HEK293T (cell line): Measurements from ENCODE around the gene FCRLA.

Experiments used
- CTCF ChIA-PET: fragments of 350-600 bp; formaldehyde crosslinking; extraction: SDS; loops from one replicate; lab custom pipeline; 2021; ENCODE audit warnings: antibody characterized with exemption, inconsistent platforms; lab: Yijun Ruan, JAX
- POLR2A ChIA-PET: fragments of 350-600 bp; formaldehyde crosslinking; extraction: SDS; loops from one replicate; lab custom pipeline; 2020; ENCODE audit warnings: antibody characterized with exemption, inconsistent platforms; lab: Yijun Ruan, JAX
- DNase-seq: peaks from one replicate; pipeline ENCODE4 v3.0.0; 2012; ENCODE audit warnings: mixed read lengths; ENCODE audit errors: extremely low spot score
- BHLHE40 ChIP-seq: fragments of 450-650 bp; IDR thresholded peaks from 2 replicates; pipeline ENCODE4 v1.6.1; 2016; ENCODE audit warnings: mild to moderate bottlenecking, moderate library complexity, borderline replicate concordance
- CTBP1 ChIP-seq: fragments of 450-650 bp; IDR thresholded peaks from 2 replicates; pipeline ENCODE4 v1.6.1; 2016; ENCODE audit warnings: borderline replicate concordance
- ELF4 ChIP-seq: fragments of 450-650 bp; IDR thresholded peaks from 2 replicates; pipeline ENCODE4 v1.6.1; 2017; ENCODE audit warnings: antibody characterized with exemption
- FOXA1 ChIP-seq: fragments of 450-650 bp; IDR thresholded peaks from 2 replicates; pipeline ENCODE4 v1.6.1; 2016; ENCODE audit warnings: mild to moderate bottlenecking
- FOXK2 ChIP-seq: fragments of 450-650 bp; IDR thresholded peaks from 2 replicates; pipeline ENCODE4 v1.6.1; 2016; ENCODE audit warnings: mild to moderate bottlenecking
- FOXM1 ChIP-seq: fragments of 450-650 bp; IDR thresholded peaks from 2 replicates; pipeline ENCODE4 v1.6.1; 2017; ENCODE audit warnings: mild to moderate bottlenecking, borderline replicate concordance
- HDGF ChIP-seq: fragments of 450-650 bp; IDR thresholded peaks from 2 replicates; pipeline ENCODE4 v1.6.1; 2017; ENCODE audit warnings: antibody characterized with exemption, borderline replicate concordance
- L3MBTL2 ChIP-seq: fragments of 450-650 bp; conservative IDR thresholded peaks from 2 replicates; pipeline ENCODE4 v1.6.1; 2016; ENCODE audit warnings: mild to moderate bottlenecking
- LEF1 ChIP-seq: fragments of 450-650 bp; IDR thresholded peaks from 2 replicates; pipeline ENCODE4 v1.6.1; 2017; ENCODE audit warnings: mild to moderate bottlenecking, borderline replicate concordance
- NFRKB ChIP-seq: fragments of 450-650 bp; IDR thresholded peaks from 2 replicates; pipeline ENCODE4 v1.6.1; 2016; ENCODE audit warnings: mild to moderate bottlenecking, moderate library complexity
- SP1 ChIP-seq: fragments of 450-650 bp; IDR thresholded peaks from 2 replicates; pipeline ENCODE4 v1.6.1; 2017
- SUZ12 ChIP-seq: fragments of 450-650 bp; IDR thresholded peaks from 2 replicates; pipeline ENCODE4 v1.6.1; 2016; ENCODE audit warnings: mild to moderate bottlenecking
- TARDBP ChIP-seq: fragments of 450-650 bp; IDR thresholded peaks from 2 replicates; pipeline ENCODE4 v1.6.1; 2016
- ZNF384 ChIP-seq: fragments of 450-650 bp; IDR thresholded peaks from 2 replicates; pipeline ENCODE4 v1.6.1; 2016
- TF ChIP-seq, protein P1 (sequence below): fragments of 450-650 bp; IDR thresholded peaks from 2 replicates; pipeline ENCODE4 v1.6.1; 2016

FCRLA gene

DNA sequence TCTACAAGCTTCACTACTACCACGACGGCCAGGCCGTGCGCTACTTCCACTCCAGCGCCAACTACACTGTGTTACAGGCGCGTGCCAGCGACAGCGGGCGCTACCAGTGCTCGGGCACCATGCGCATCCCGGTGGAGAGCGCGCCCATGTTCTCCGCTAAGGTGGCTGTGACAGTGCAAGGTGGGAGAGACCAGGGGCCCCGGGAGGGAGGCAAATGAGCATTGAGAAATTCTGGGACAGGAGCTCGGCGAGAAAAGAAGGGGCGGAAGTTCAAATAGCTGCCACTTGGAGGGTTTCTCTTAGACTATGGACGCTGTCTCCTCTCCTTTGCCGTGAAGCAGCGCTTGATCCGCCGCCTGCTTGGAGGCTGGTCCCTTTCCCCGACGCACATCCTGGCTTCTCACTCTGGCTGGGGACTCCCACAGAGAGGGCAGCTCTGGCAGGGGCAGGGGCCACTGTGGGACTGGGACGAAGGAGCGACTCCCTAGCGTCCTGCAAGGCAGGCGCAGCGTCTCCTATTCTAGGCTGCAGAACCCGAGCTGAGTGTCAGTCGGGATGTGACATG is 19.0 kb downstream of the FCRLA start:
- DNase-seq = peak; percentile 66
- POLR2A ChIA-PET = interaction anchor here (1.0 to 2.4 kb wide), 4 partner anchors 12 to 41 kb away, joined by 3 to 20 read pairs (median 8); partner anchors contain the start of genes ATF6 and DUSP12
- TF ChIP-seq LEF1 (no peak), NFRKB (no peak), CTBP1 (no peak), TARDBP (no peak), SP1 (no peak), FOXM1 (no peak)
- TF ChIP-seq, protein P1, sequence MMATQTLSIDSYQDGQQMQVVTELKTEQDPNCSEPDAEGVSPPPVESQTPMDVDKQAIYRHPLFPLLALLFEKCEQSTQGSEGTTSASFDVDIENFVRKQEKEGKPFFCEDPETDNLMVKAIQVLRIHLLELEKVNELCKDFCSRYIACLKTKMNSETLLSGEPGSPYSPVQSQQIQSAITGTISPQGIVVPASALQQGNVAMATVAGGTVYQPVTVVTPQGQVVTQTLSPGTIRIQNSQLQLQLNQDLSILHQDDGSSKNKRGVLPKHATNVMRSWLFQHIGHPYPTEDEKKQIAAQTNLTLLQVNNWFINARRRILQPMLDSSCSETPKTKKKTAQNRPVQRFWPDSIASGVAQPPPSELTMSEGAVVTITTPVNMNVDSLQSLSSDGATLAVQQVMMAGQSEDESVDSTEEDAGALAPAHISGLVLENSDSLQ = no peak
- CTCF ChIA-PET = interaction anchor here (0.6 to 1.7 kb wide), 5 partner anchors 9 to 239 kb away, joined by 3 to 8 read pairs (median 3); no protein-coding TSS in a partner anchor

DNA sequence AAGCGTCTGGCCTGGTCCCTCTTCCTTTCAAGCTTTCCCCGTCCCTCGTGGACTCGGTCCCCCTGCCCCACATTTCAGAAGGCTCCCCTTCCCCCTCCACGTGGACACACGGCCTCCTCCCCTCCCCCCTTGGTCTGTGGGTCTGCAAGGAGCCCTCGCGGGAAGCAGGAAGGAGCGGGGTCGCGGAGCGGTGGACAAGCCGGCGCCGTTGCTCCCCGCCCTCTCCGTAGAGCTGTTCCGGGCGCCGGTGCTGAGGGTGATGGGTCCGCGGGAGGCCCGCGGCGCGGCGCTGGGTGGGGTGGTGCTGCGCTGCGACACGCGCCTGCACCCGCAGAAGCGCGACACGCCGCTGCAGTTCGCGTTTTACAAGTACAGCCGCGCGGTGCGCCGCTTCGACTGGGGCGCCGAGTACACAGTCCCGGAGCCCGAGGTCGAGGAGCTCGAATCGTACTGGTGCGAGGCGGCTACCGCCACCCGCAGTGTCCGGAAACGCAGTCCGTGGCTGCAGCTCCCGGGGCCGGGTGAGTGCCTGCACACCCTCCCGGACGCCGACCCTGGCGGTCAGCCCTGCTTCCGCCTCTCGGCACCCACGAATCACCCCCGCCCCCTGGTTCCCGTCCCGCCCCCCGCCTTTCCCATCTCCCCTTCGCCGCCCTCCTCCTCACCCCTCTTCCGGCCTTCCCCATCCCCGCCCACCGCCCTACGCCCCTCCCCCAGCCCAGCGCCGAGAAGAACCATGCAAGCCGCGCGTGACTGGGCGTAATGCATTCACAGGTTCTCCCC is 19.6 kb downstream of the FCRLA start:
- ChIA-PET POLR2A (interaction anchor here (0.7 to 2.4 kb wide), 7 partner anchors 12 to 177 kb away, joined by 3 to 20 read pairs (median 4); partner anchors contain the start of genes ATF6, DUSP12 and FCGR3A), CTCF (interaction anchor here (1.0 to 1.7 kb wide), 5 partner anchors 11 to 239 kb away, joined by 3 to 8 read pairs (median 4); no protein-coding TSS in a partner anchor)
- TF ChIP-seq ZNF384 (no peak), ELF4 (peak; percentile 60; the same call in 1 of the 2 replicates), TARDBP (peak; percentile 40; the same call in 1 of the 2 replicates), L3MBTL2 (peak; percentile 67), FOXA1 (no peak)
- peak; percentile 85 for DNase-seq

DNA sequence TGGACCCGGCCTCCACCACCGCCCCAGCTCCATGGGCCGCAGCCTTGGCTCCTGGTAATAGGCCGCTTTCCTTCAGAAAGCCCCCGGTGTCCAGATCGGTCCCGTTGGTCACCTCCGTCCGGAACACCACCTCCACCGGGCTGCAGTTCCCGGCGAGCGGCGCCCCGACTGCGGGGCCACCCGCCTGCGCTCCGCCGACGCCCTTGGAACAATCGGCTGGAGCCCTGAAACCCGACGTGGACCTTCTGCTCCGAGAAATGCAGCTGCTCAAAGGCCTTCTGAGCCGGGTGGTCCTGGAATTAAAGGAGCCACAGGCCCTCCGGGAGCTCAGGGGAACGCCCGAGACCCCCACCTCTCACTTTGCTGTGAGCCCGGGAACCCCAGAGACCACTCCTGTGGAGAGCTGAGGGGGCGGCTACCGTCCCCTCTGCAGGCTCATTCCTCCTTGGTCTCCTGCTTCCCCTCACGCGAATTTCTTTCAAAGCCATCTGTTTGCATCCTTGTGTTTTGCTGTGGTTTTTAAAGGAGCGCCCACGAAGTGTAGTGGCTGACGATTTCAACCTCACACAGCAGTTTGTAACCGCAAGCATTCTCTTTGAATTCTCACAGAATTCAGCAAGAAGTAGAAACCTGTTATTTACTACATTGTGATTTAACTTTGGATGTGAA is 20.4 kb downstream of the FCRLA start:
- no peak for DNase-seq
- POLR2A ChIA-PET = interaction anchor here (0.7 to 2.4 kb wide), 6 partner anchors 11 to 178 kb away, joined by 3 to 20 read pairs (median 4); partner anchors contain the start of genes ATF6, DUSP12 and FCGR3A
- CTCF ChIA-PET = interaction anchor here (1.0 to 1.7 kb wide), 4 partner anchors 10 to 240 kb away, joined by 3 to 8 read pairs (median 4); no protein-coding TSS in a partner anchor
- TF ChIP-seq L3MBTL2 = peak; percentile 74
- TF ChIP-seq ZNF384 = no peak
- no peak for TF ChIP-seq HDGF

DNA sequence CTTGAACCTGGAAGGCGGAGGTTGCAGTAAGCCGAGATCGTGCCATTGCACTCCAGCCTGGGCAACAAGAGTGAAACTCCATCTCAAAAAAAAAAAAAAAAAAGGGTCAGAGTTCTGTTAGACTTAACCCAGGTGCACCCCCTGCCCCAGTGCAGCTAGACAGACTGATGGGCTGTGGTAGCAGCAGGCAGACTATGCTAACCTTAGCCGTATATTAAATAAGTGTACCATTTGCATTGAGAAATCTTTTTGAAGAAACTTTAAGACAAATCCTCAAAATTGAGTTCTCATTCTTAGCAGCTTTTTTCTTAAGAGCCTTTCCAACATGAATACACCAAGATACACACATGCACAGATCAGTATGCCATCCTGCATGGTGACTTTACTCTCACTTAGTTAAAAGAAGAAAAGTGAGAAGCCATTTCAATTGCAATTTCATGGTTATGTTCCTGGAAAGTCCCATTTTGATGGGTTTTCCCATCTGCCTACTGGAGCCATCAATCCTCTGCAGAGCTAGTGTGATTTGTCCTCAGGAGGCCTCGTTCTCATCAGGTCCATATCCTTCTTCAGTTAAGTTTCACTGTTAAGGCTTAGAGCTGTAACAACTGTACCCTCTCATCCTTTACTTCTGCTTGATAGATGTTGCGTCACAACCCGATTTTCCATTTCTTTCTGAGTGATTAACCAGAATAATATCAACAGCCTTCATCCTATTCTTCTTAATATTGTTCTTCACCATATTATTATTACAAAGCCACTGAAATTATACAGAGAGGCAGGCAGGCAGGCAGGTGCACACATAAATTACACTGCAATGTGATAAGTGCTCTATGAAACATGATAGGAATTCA is 21.6 kb downstream of the FCRLA start:
- DNase-seq = no peak
- no peak for TF ChIP-seq TARDBP
- TF ChIP-seq FOXM1 = no peak
- no peak for TF ChIP-seq ELF4
- TF ChIP-seq NFRKB = no peak
- TF ChIP-seq FOXK2 = no peak
- TF ChIP-seq SP1 = no peak
- TF ChIP-seq SUZ12 = no peak
- TF ChIP-seq FOXA1 = no peak
- TF ChIP-seq, protein P1 = no peak
- no peak for TF ChIP-seq BHLHE40
- TF ChIP-seq HDGF = no peak
- POLR2A ChIA-PET = interaction anchor here (0.7 kb wide), 1 partner anchor 21 kb away, joined by 3 read pairs; the partner anchor contains the start of gene DUSP12
- CTCF ChIA-PET = interaction anchor here (1.6 kb wide), 1 partner anchor 10 kb away, joined by 3 read pairs; no protein-coding TSS in a partner anchor

DNA sequence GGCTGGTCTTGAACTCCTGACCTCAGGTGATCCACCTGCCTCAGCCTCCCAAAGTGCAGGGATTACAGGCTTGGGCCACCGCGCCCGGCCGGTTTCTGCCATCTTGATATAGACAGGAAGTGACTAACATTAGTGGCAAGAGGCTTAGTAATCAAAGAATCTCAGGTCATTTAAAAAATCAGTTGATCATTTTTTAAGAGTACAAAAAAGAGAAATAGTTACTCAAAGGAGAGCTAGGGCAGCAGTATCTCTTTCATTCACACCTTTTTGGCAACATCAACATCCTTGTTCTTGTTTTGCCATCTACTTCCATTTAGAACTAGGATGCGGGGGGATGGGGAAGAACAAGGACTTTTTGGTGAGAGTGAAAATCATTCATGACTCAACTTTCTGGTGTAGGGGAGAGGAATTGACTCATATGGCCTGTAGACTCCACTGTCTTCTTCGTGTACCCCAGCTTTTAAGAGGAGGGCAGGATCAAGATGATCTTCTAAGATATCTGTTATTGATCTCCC is 23.1 kb downstream of the FCRLA start:
- POLR2A ChIA-PET = no interaction called here
- CTCF ChIA-PET = no interaction called here
- DNase-seq = no peak

More for the DNA sequence above, 23.1 kb downstream of the FCRLA start:
- TF ChIP-seq HDGF = no peak
- TF ChIP-seq BHLHE40 = no peak
- no peak for TF ChIP-seq TARDBP
- TF ChIP-seq, protein P1 = no peak
